Mesendoderm (in vitro differentiated cells): ENCODE data around the gene FERMT2.

Source experiments
- DNase-seq: peaks from one replicate; pipeline ENCODE4 v3.0.0; 2013
- H2AK5ac ChIP-seq: 2 replicates; pipeline ENCODE4 v1.6.1; 2013; ENCODE audit warnings: low read length, inconsistent platforms
- H2BK120ac ChIP-seq: 2 replicates; pipeline ENCODE4 v1.6.1; 2013; ENCODE audit warnings: low read depth, mild to moderate bottlenecking, low read length, moderate library complexity, mixed read lengths
- H2BK15ac ChIP-seq: replicated peaks from 2 replicates; pipeline ENCODE4 v1.6.1; 2013; ENCODE audit warnings: low read depth, mild to moderate bottlenecking, moderate library complexity
- H2BK5ac ChIP-seq: 2 replicates; pipeline ENCODE4 v1.6.1; 2013; ENCODE audit warnings: low read length, inconsistent platforms
- H3K18ac ChIP-seq: 2 replicates; pipeline ENCODE4 v1.6.1; 2013; ENCODE audit warnings: mild to moderate bottlenecking, low read length, mixed read lengths
- H3K23ac ChIP-seq: one replicate; pipeline ENCODE4 v1.6.1; 2013; ENCODE audit warnings: low read length
- H3K27ac ChIP-seq: 2 replicates; pipeline ENCODE4 v1.5.1; 2013; ENCODE audit warnings: low read depth, mild to moderate bottlenecking, inconsistent platforms, low read length, moderate library complexity
- H3K27me3 ChIP-seq: 2 replicates; pipeline ENCODE4 v1.6.1; 2013; ENCODE audit warnings: low read length, control low read depth, mild to moderate bottlenecking, inconsistent platforms; ENCODE audit not compliant: insufficient read depth, poor library complexity
- H3K36me3 ChIP-seq: 2 replicates; pipeline ENCODE4 v1.6.1; 2013; ENCODE audit warnings: low read length, inconsistent platforms; ENCODE audit not compliant: control insufficient read depth, insufficient read depth
- H3K4ac ChIP-seq: one replicate; pipeline ENCODE4 v1.6.1; 2013; ENCODE audit warnings: low read depth, mild to moderate bottlenecking, low read length, moderate library complexity
- H3K4me1 ChIP-seq: 2 replicates; pipeline ENCODE4 v1.6.1; 2013; ENCODE audit warnings: low read depth, low read length, inconsistent platforms; ENCODE audit not compliant: control insufficient read depth
- H3K4me2 ChIP-seq: 2 replicates; pipeline ENCODE4 v1.6.1; 2013; ENCODE audit warnings: low read length
- H3K4me3 ChIP-seq: 2 replicates; pipeline ENCODE4 v1.5.1; 2013; ENCODE audit warnings: mild to moderate bottlenecking, low read length
- H3K56ac ChIP-seq: one replicate; pipeline ENCODE4 v1.6.1; 2013; ENCODE audit warnings: low read length
- H3K79me1 ChIP-seq: 2 replicates; pipeline ENCODE4 v1.6.1; 2013; ENCODE audit warnings: low read length, inconsistent platforms
- H3K79me2 ChIP-seq: 2 replicates; pipeline ENCODE4 v1.6.1; 2013; ENCODE audit warnings: mild to moderate bottlenecking, low read length; ENCODE audit not compliant: control insufficient read depth, insufficient read depth
- H3K9ac ChIP-seq: 2 replicates; pipeline ENCODE4 v1.6.1; 2013; ENCODE audit warnings: low read length, inconsistent platforms
- H4K5ac ChIP-seq: one replicate; pipeline ENCODE4 v1.6.1; 2013; ENCODE audit warnings: low read length
- H4K8ac ChIP-seq: one replicate; pipeline ENCODE4 v1.6.1; 2013; ENCODE audit warnings: low read depth, mild to moderate bottlenecking, control low read depth, low read length, moderate library complexity
- WGBS: extraction: QIAGEN DNeasy Blood & Tissue Kit; methylation state at CpG from one replicate; pipeline ENCODE4 v1.1.7; 2013; ENCODE audit warnings: low lambda C conversion rate, missing lambda C conversion rate; ENCODE audit not compliant: insufficient coverage; ENCODE audit errors: extremely low coverage; 5-methylcytosine and 5-hydroxymethylcytosine counted together

The FERMT2 gene

DNA sequence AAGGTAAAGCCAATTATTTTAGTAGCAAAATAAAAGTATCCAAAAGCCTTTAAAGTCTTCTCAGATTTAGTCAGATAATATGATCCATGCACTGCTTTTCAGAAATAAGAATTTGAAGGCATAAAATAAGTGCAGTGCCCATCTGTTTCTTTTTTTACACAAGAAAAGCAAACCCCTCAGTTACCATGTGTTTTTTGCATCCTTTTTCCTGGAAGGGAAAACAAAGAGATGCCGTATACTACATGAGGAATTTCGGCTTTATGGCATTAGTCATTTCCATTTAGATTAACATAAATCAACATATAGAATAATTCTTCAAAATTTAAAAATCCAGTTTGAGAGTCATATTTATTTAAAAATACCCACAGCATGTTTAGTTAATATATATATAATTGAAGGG is 89.4 kb downstream of the FERMT2 start:
- no peak overlapping the region for H3K27ac ChIP-seq
- H3K36me3 ChIP-seq: peaks cover 7% of the 10 kb centered on the region
- no CpG with 5 or more reads among the region's 2 CpGs for WGBS

GRCh38 chr14:52860910-52861309 is 89.9 kb downstream of the FERMT2 start:
- Histone ChIP-seq H3K4me2 (no peak overlapping the region), H3K4me3 (no peak overlapping the region), H2BK5ac (no peak overlapping the region), H3K79me2 (no peaks in the 10 kb centered on the region), H4K8ac (no peak overlapping the region), H2BK15ac (peak overlapping the region; percentile 57), H3K27ac (no peak overlapping the region), H3K18ac (no peak overlapping the region), H3K23ac (no peak overlapping the region), H3K9ac (no peak overlapping the region), H3K79me1 (peaks cover 1% of the 10 kb centered on the region), H2AK5ac (no peak overlapping the region), H3K4ac (no peak overlapping the region), H3K36me3 (peaks cover 5% of the 10 kb centered on the region), H3K27me3 (no peaks in the 10 kb centered on the region), H2BK120ac (no peak overlapping the region), H3K56ac (no peak overlapping the region), H4K5ac (no peak overlapping the region), H3K4me1 (peaks cover 3% of the 10 kb centered on the region)
- DNase-seq: no peak
- WGBS: no CpG with 5 or more reads among the region's 3 CpGs

More for the DNA sequence above, 89.4 kb downstream of the FERMT2 start:
- Histone ChIP-seq H2BK15ac (peak overlapping the region; percentile 57), H2BK120ac (no peak overlapping the region), H3K9ac (no peak overlapping the region), H3K4ac (no peak overlapping the region), H3K4me2 (no peak overlapping the region), H2AK5ac (no peak overlapping the region), H3K23ac (no peak overlapping the region), H3K4me1 (peaks cover 3% of the 10 kb centered on the region), H4K5ac (no peak overlapping the region), H2BK5ac (no peak overlapping the region), H3K4me3 (no peak overlapping the region), H3K18ac (no peak overlapping the region), H3K79me2 (no peaks in the 10 kb centered on the region), H3K56ac (no peak overlapping the region), H4K8ac (no peak overlapping the region), H3K79me1 (peaks cover 4% of the 10 kb centered on the region), H3K27me3 (no peaks in the 10 kb centered on the region)
- no peak for DNase-seq

- Histone ChIP-seq H2AK5ac (no peak overlapping the region), H3K79me2 (no peaks in the 10 kb centered on the region), H3K4me2 (no peak overlapping the region), H3K4me3 (no peak overlapping the region), H4K5ac (no peak overlapping the region), H3K23ac (no peak overlapping the region), H3K27me3 (no peaks in the 10 kb centered on the region), H3K9ac (no peak overlapping the region), H3K36me3 (peaks cover 5% of the 10 kb centered on the region), H2BK5ac (no peak overlapping the region), H3K56ac (no peak overlapping the region), H3K18ac (no peak overlapping the region), H3K4ac (no peak overlapping the region), H2BK15ac (no peak overlapping the region), H3K4me1 (peaks cover 3% of the 10 kb centered on the region), H3K79me1 (peaks cover 1% of the 10 kb centered on the region), H4K8ac (no peak overlapping the region), H2BK120ac (no peak overlapping the region), H3K27ac (no peak overlapping the region)
- no peak for DNase-seq
- WGBS: no CpG with 5 or more reads among the region's 3 CpGs
Observed at GRCh38 chr14:52860209-52860608, 90.6 kb downstream of the FERMT2 start.

GRCh38 chr14:52856139-52856538 is 94.7 kb downstream of the FERMT2 start:
- H4K5ac ChIP-seq: no peak overlapping the region
- no peaks in the 10 kb centered on the region for H3K27me3 ChIP-seq
- no peak overlapping the region for H2BK5ac ChIP-seq
- H3K36me3 ChIP-seq: peaks cover 5% of the 10 kb centered on the region
- no peak overlapping the region for H2BK15ac ChIP-seq
- no peak overlapping the region for H3K4ac ChIP-seq
- peaks cover 1% of the 10 kb centered on the region for H3K79me1 ChIP-seq
- no peak overlapping the region for H3K23ac ChIP-seq
- no peak overlapping the region for H3K4me3 ChIP-seq
- DNase-seq: peak; percentile 67
- no peak overlapping the region for H3K4me2 ChIP-seq
- WGBS: no CpG with 5 or more reads among the region's 4 CpGs
- no peak overlapping the region for H2BK120ac ChIP-seq
- H3K27ac ChIP-seq: peak overlapping the region; percentile 3
- no peak overlapping the region for H3K9ac ChIP-seq
- no peak overlapping the region for H4K8ac ChIP-seq
- no peak overlapping the region for H3K18ac ChIP-seq
- H3K56ac ChIP-seq: no peak overlapping the region
- H3K4me1 ChIP-seq: peaks cover 9% of the 10 kb centered on the region
- no peaks in the 10 kb centered on the region for H3K79me2 ChIP-seq
- H2AK5ac ChIP-seq: no peak overlapping the region

- Histone ChIP-seq H3K79me1 (peaks cover 1% of the 10 kb centered on the region), H3K4me1 (peaks cover 9% of the 10 kb centered on the region), H3K23ac (no peak overlapping the region), H3K79me2 (no peaks in the 10 kb centered on the region), H3K27ac (peak overlapping the region; percentile 93), H3K4me3 (no peak overlapping the region), H3K56ac (peak overlapping the region; percentile 75), H3K4ac (peak overlapping the region; percentile 73), H4K8ac (no peak overlapping the region), H3K27me3 (no peaks in the 10 kb centered on the region), H2BK15ac (no peak overlapping the region), H2BK5ac (peak overlapping the region; percentile 99), H3K9ac (peak overlapping the region; percentile 36), H3K4me2 (no peak overlapping the region), H4K5ac (no peak overlapping the region), H2AK5ac (peak overlapping the region; percentile 76), H3K36me3 (no peaks in the 10 kb centered on the region), H3K18ac (peak overlapping the region; percentile 71), H2BK120ac (peak overlapping the region; percentile 98)
- WGBS: no CpG with 5 or more reads among the region's 3 CpGs
- DNase-seq: no peak
Observed at GRCh38 chr14:52853522-52853854, 97.4 kb downstream of the FERMT2 start.

DNA sequence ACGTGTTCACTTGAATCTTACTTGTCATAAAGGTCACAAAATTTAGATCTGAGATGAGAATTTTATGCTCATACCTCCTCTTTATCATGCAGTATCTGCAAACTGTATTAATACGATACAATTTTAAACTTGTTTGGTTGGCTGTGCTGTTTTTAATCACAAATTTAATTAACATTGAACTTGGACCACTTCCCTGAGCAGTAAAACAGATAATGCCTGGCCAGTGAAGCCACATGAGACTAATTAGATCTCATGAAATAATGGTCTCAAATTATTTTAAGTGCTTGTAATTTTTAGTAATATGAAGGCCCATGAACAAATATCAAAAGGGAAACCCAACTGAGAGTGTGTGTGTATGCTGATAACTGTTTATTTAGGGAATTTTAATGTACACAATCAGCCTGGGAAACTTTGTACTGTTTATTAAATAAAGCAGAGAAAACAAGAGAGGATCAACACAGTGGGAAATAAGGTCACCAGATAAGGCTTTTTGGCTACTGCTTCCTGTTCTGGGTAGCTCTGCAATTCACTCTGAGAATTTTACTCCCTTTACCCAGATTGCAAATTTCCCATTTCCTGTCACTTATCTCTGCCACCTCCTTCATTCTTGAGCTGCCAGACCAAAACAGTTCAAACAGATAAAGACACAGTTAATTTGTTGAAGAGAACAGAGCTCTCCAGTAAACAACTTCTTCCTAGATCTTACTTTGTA is 97.9 kb downstream of the FERMT2 start:
- Histone ChIP-seq H4K5ac (no peak overlapping the region), H2BK5ac (peak overlapping the region; percentile 99), H3K56ac (peak overlapping the region; percentile 75), H3K4me1 (peaks cover 9% of the 10 kb centered on the region), H3K4me2 (no peak overlapping the region), H3K23ac (no peak overlapping the region), H2AK5ac (no peak overlapping the region), H3K4ac (no peak overlapping the region), H3K9ac (no peak overlapping the region), H4K8ac (no peak overlapping the region), H3K18ac (peak overlapping the region; percentile 84), H3K36me3 (no peaks in the 10 kb centered on the region), H2BK120ac (no peak overlapping the region), H3K79me2 (no peaks in the 10 kb centered on the region), H3K4me3 (no peak overlapping the region), H3K27me3 (no peaks in the 10 kb centered on the region), H3K79me1 (no peaks in the 10 kb centered on the region), H2BK15ac (peak overlapping the region; percentile 64), H3K27ac (peak overlapping the region; percentile 93)
- WGBS: no CpG with 5 or more reads among the region's 2 CpGs
- peak; percentile 97 for DNase-seq
